Kasumi-1 (cell line): ENCODE measurements around the gene IRAG1.

Experiments used
- DNase-seq, 2 experiments: peaks; one replicate each; lab custom pipeline; 2025; lab: John Stamatoyannopoulos, UW

IRAG1 gene

GRCh38 chr11:10693509-10694081 lies at the start of gene IRAG1:
IRAG1 (minus strand) TSS chr11:10693755; CDS start chr11:10693602, 153 bp downstream.
- DNase-seq, result no peak

GRCh38 chr11:10742460-10743208 lies 49.1 kb upstream of the IRAG1 start:
- no peak for DNase-seq

- DNase-seq, result peak; percentile 95
Measured at GRCh38 chr11:10735481-10736475, 42.2 kb upstream of the IRAG1 start.

GRCh38 chr11:10731064-10731680 lies 37.6 kb upstream of the IRAG1 start:
- no peak for DNase-seq

- DNase-seq, result no peak
Measured at GRCh38 chr11:10730151-10730550, 36.6 kb upstream of the IRAG1 start.

- DNase-seq, result no peak
Measured at GRCh38 chr11:10728789-10729472, 35.4 kb upstream of the IRAG1 start.

GRCh38 chr11:10728154-10728553 lies 34.6 kb upstream of the IRAG1 start:
- no peak for DNase-seq

- DNase-seq, result no peak
Measured at GRCh38 chr11:10727146-10727851, 33.7 kb upstream of the IRAG1 start.

- DNase-seq, result no peak
Measured at GRCh38 chr11:10725907-10726253, 32.3 kb upstream of the IRAG1 start.

- DNase-seq, result peak; percentile 97 to 98
Measured at GRCh38 chr11:10725114-10725906, 31.8 kb upstream of the IRAG1 start.

GRCh38 chr11:10722307-10722706 lies 28.8 kb upstream of the IRAG1 start:
- peak; percentile 77 to 78 for DNase-seq

- DNase-seq, result no peak
Measured at GRCh38 chr11:10720881-10721376, 27.4 kb upstream of the IRAG1 start.

GRCh38 chr11:10719616-10720015 lies 26.1 kb upstream of the IRAG1 start:
- DNase-seq, result no peak

GRCh38 chr11:10716543-10717259 lies 23.1 kb upstream of the IRAG1 start:
- DNase-seq, result no peak

GRCh38 chr11:10716122-10716521 lies 22.6 kb upstream of the IRAG1 start:
- no peak for DNase-seq

- no peak for DNase-seq
Measured at GRCh38 chr11:10715571-10715970, 22.0 kb upstream of the IRAG1 start.

- DNase-seq, result no peak
Measured at GRCh38 chr11:10709299-10710086, 15.9 kb upstream of the IRAG1 start.

- DNase-seq, result no peak
Measured at GRCh38 chr11:10708131-10708530, 14.6 kb upstream of the IRAG1 start.
